ENCODE measurements around the gene DEPDC5.

DNA sequence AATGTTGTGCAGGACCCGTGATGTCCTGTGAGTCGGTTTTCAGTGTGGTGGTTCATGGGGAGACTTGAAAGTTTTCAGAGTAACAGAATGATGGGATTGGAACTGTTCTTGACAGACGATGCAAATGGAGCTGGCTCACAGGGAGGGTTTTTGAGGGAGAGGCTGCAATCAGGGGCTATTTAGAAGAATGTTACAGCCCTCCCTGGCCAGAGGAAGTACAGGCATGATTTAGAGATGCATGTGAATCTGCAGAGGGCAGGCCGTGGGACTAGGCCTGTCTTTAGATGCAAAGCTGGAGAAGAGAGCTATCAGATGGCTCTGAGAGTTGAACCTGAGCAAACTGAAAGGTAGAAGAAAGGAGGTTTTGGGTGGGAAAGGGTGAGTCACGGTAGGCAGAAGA is 115.9 kb downstream of the DEPDC5 start:
- TF ChIP-seq, protein P1, sequence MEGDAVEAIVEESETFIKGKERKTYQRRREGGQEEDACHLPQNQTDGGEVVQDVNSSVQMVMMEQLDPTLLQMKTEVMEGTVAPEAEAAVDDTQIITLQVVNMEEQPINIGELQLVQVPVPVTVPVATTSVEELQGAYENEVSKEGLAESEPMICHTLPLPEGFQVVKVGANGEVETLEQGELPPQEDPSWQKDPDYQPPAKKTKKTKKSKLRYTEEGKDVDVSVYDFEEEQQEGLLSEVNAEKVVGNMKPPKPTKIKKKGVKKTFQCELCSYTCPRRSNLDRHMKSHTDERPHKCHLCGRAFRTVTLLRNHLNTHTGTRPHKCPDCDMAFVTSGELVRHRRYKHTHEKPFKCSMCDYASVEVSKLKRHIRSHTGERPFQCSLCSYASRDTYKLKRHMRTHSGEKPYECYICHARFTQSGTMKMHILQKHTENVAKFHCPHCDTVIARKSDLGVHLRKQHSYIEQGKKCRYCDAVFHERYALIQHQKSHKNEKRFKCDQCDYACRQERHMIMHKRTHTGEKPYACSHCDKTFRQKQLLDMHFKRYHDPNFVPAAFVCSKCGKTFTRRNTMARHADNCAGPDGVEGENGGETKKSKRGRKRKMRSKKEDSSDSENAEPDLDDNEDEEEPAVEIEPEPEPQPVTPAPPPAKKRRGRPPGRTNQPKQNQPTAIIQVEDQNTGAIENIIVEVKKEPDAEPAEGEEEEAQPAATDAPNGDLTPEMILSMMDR (IDR thresholded peaks at IDR 0.05; ENCODE audit: insufficient read depth, low read length), result no peak
- TF ChIP-seq, protein P2, sequence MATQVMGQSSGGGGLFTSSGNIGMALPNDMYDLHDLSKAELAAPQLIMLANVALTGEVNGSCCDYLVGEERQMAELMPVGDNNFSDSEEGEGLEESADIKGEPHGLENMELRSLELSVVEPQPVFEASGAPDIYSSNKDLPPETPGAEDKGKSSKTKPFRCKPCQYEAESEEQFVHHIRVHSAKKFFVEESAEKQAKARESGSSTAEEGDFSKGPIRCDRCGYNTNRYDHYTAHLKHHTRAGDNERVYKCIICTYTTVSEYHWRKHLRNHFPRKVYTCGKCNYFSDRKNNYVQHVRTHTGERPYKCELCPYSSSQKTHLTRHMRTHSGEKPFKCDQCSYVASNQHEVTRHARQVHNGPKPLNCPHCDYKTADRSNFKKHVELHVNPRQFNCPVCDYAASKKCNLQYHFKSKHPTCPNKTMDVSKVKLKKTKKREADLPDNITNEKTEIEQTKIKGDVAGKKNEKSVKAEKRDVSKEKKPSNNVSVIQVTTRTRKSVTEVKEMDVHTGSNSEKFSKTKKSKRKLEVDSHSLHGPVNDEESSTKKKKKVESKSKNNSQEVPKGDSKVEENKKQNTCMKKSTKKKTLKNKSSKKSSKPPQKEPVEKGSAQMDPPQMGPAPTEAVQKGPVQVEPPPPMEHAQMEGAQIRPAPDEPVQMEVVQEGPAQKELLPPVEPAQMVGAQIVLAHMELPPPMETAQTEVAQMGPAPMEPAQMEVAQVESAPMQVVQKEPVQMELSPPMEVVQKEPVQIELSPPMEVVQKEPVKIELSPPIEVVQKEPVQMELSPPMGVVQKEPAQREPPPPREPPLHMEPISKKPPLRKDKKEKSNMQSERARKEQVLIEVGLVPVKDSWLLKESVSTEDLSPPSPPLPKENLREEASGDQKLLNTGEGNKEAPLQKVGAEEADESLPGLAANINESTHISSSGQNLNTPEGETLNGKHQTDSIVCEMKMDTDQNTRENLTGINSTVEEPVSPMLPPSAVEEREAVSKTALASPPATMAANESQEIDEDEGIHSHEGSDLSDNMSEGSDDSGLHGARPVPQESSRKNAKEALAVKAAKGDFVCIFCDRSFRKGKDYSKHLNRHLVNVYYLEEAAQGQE (IDR thresholded peaks at IDR 0.05; ENCODE audit: insufficient replicate concordance, low read depth), result no peak
